Urinary bladder (tissue), 4 donors: Measurements from ENCODE around the gene BLCAP. TPM values are rescaled to one million over a fixed set of nuclear protein-coding genes. Genes with fewer than 3 reads are reported as not detected.
"Not testable (repeated sequence)": the region's sequence is repeated elsewhere in the genome, so short reads cannot be mapped to it uniquely, and the experiment has no call there.

ENCODE experiments used
- DNase-seq: peaks from one replicate; pipeline ENCODE4 v3.0.0-alpha.2; 2015; ENCODE audit errors: extremely low spot score
- H3K27ac ChIP-seq: one replicate; pipeline ENCODE4 v1.5.1; 2013; ENCODE audit warnings: low read depth, mild to moderate bottlenecking, moderate library complexity
- H3K36me3 ChIP-seq: one replicate; pipeline ENCODE4 v1.6.1; 2013; ENCODE audit warnings: mild to moderate bottlenecking, moderate library complexity; ENCODE audit not compliant: insufficient read depth
- H3K4me1 ChIP-seq: one replicate; pipeline ENCODE4 v1.6.1; 2013; ENCODE audit warnings: mild to moderate bottlenecking, moderate library complexity; ENCODE audit not compliant: insufficient read depth
- H3K4me3 ChIP-seq: one replicate; pipeline ENCODE4 v1.5.1; 2013; ENCODE audit warnings: low read depth, low read length
- WGBS: extraction: QIAGEN DNeasy Blood & Tissue Kit; methylation state at CpG from one replicate; pipeline ENCODE4 v1.1.7; 2013; 5-methylcytosine and 5-hydroxymethylcytosine counted together
- polyA plus RNA-seq: library from polyadenylated mRNA; stranded (reverse); fragments of 200-250 nt; gene quantifications from one replicate; pipeline ENCODE4 v1.2.3, GENCODE V29; 2013
- total RNA-seq: library from RNA; depleted of rRNA; stranded (reverse); fragments of >200 nt; gene quantifications from one replicate; pipeline ENCODE4 v1.2.3, GENCODE V29; 2014
- donor health status: healthy with polysubstance abuse.
- donor health status: healthy.

The BLCAP gene
- total and polyA plus RNA-seq, 2 donors, result 82.5 to 94.0 TPM

- Histone ChIP-seq H3K4me1 (no peaks in the 10 kb centered on the region), H3K27ac (no peak overlapping the region), H3K4me3 (no peak overlapping the region), H3K36me3 (no peaks in the 10 kb centered on the region)
- 66% methylated on average over 3 of the region's 3 CpGs for WGBS
- DNase-seq, result no peak
Measured at GRCh38 chr20:37484331-37484730, 43.3 kb downstream of the BLCAP start.

GRCh38 chr20:37481610-37482009 is 46.1 kb downstream of the BLCAP start:
- Histone ChIP-seq H3K4me3 (no peak overlapping the region), H3K27ac (no peak overlapping the region), H3K36me3 (no peaks in the 10 kb centered on the region), H3K4me1 (no peaks in the 10 kb centered on the region)
- WGBS, result 89% methylated on average over 5 of the region's 5 CpGs
- DNase-seq, result no peak

- Histone ChIP-seq H3K4me1 (no peaks in the 10 kb centered on the region), H3K36me3 (no peaks in the 10 kb centered on the region), H3K27ac (no peak overlapping the region), H3K4me3 (no peak overlapping the region)
- DNase-seq, result no peak
- WGBS, result 67% methylated on average over 1 of the region's 1 CpG
Measured at GRCh38 chr20:37480919-37481318, 46.8 kb downstream of the BLCAP start.

GRCh38 chr20:37479925-37480691 is 47.6 kb downstream of the BLCAP start:
- DNase-seq, result no peak
- Histone ChIP-seq H3K4me1 (no peaks in the 10 kb centered on the region), H3K27ac (no peak overlapping the region), H3K4me3 (no peak overlapping the region), H3K36me3 (no peaks in the 10 kb centered on the region)
- 92% methylated on average over 9 of the region's 9 CpGs for WGBS

GRCh38 chr20:37479266-37479665 is 48.4 kb downstream of the BLCAP start:
- no peak for DNase-seq
- H3K4me3 ChIP-seq, result no peak overlapping the region

GRCh38 chr20:37477041-37477440 is 50.6 kb downstream of the BLCAP start:
- no peak for DNase-seq
- Histone ChIP-seq H3K4me3 (no peak overlapping the region), H3K4me1 (no peaks in the 10 kb centered on the region), H3K27ac (no peak overlapping the region), H3K36me3 (no peaks in the 10 kb centered on the region)
- WGBS, result 54% methylated on average over 3 of the region's 3 CpGs

More at GRCh38 chr20:37479266-37479665, 48.4 kb downstream of the BLCAP start:
- 64% methylated on average over 6 of the region's 6 CpGs for WGBS
- Histone ChIP-seq H3K4me1 (no peaks in the 10 kb centered on the region), H3K27ac (no peak overlapping the region), H3K36me3 (no peaks in the 10 kb centered on the region)

GRCh38 chr20:37475252-37475651 is 52.4 kb downstream of the BLCAP start:
- Histone ChIP-seq H3K27ac (no peak overlapping the region), H3K36me3 (no peaks in the 10 kb centered on the region), H3K4me1 (no peaks in the 10 kb centered on the region), H3K4me3 (no peak overlapping the region)
- DNase-seq, result no peak
- WGBS, result 77% methylated on average over 5 of the region's 5 CpGs

- Histone ChIP-seq H3K4me3 (no peak overlapping the region), H3K4me1 (no peaks in the 10 kb centered on the region), H3K36me3 (no peaks in the 10 kb centered on the region), H3K27ac (no peak overlapping the region)
- 74% methylated on average over 4 of the region's 4 CpGs for WGBS
- no peak for DNase-seq
Measured at GRCh38 chr20:37474386-37474785, 53.3 kb downstream of the BLCAP start.

GRCh38 chr20:37473249-37474000 is 54.3 kb downstream of the BLCAP start:
- WGBS, result 84% methylated on average over 11 of the region's 11 CpGs
- Histone ChIP-seq H3K27ac (no peak overlapping the region), H3K4me1 (no peaks in the 10 kb centered on the region), H3K36me3 (no peaks in the 10 kb centered on the region), H3K4me3 (no peak overlapping the region)
- DNase-seq, result no peak

- not testable (repeated sequence) for H3K27ac ChIP-seq, H3K4me1 ChIP-seq, DNase-seq, H3K4me3 ChIP-seq, H3K36me3 ChIP-seq
- WGBS, result 87% methylated on average over 6 of the region's 6 CpGs
Measured at GRCh38 chr20:37472435-37472834, 55.2 kb downstream of the BLCAP start.

GRCh38 chr20:37471741-37472235 is 55.9 kb downstream of the BLCAP start:
- 80% methylated on average over 7 of the region's 7 CpGs for WGBS
- Histone ChIP-seq H3K4me3 (no peak overlapping the region), H3K4me1 (no peaks in the 10 kb centered on the region), H3K36me3 (no peaks in the 10 kb centered on the region), H3K27ac (no peak overlapping the region)
- DNase-seq, result no peak

GRCh38 chr20:37470190-37470589 is 57.5 kb downstream of the BLCAP start:
- WGBS, result 96% methylated on average over 8 of the region's 8 CpGs
- not testable (repeated sequence) for H3K4me3 ChIP-seq, H3K36me3 ChIP-seq, DNase-seq, H3K27ac ChIP-seq, H3K4me1 ChIP-seq

GRCh38 chr20:37469531-37469930 is 58.1 kb downstream of the BLCAP start:
- Histone ChIP-seq H3K36me3 (no peaks in the 10 kb centered on the region), H3K27ac (no peak overlapping the region), H3K4me3 (no peak overlapping the region), H3K4me1 (no peaks in the 10 kb centered on the region)
- DNase-seq, result no peak
- WGBS, result 89% methylated on average over 7 of the region's 7 CpGs

- WGBS, result 80% methylated on average over 4 of the region's 4 CpGs
- Histone ChIP-seq H3K27ac (no peak overlapping the region), H3K36me3 (no peaks in the 10 kb centered on the region), H3K4me3 (no peak overlapping the region), H3K4me1 (no peaks in the 10 kb centered on the region)
- DNase-seq, result no peak
Measured at GRCh38 chr20:37468886-37469285, 58.8 kb downstream of the BLCAP start.
